ENCODE results near the gene CREG2. TPM values are rescaled to one million over a fixed set of nuclear protein-coding genes. Genes with fewer than 3 reads are reported as not detected.

CREG2 gene
- total and polyA plus RNA-seq, 7 donors = 0.06 to 0.36 (median 0.28) TPM; not detected in 4

GRCh38 chr2:101374821-101375561 lies 12.3 kb downstream of the CREG2 start:
- Histone ChIP-seq H3K9me3 (no peaks in the 10 kb centered on the region), H3K27me3 (no peaks in the 10 kb centered on the region), H3K27ac (no peak overlapping the region), H3K4me3 (no peak overlapping the region), H3K36me3 (no peaks in the 10 kb centered on the region), H3K4me1 (no peaks in the 10 kb centered on the region)
- TF ChIP-seq POLR2AphosphoS5 (IDR thresholded peaks at IDR 0.05) (no peak), POLR2A (IDR thresholded peaks at IDR 0.05) (no peak), EP300 (IDR thresholded peaks at IDR 0.05) (no peak), CTCF (IDR thresholded peaks at IDR 0.05) (no peak)
- intact Hi-C loops (cut with DNase I) = no loop called here
- 89 to 92% methylated on average over 7 of the region's 7 CpGs for WGBS, 2 donors
- no peak for DNase-seq

GRCh38 chr2:101372792-101373191 lies 14.5 kb downstream of the CREG2 start:
- intact Hi-C loops (cut with DNase I) = no loop called here
- 73 to 79% methylated on average over 1 of the region's 1 CpG for WGBS, 2 donors

GRCh38 chr2:101371636-101372035 lies 15.7 kb downstream of the CREG2 start:
- TF ChIP-seq CTCF (IDR thresholded peaks at IDR 0.05) = no peak
- TF ChIP-seq POLR2AphosphoS5 (IDR thresholded peaks at IDR 0.05) = no peak
- TF ChIP-seq POLR2A (IDR thresholded peaks at IDR 0.05) = no peak
- no peak for TF ChIP-seq EP300 (IDR thresholded peaks at IDR 0.05)
- intact Hi-C loops (cut with DNase I) = no loop called here

More at GRCh38 chr2:101372792-101373191, 14.5 kb downstream of the CREG2 start:
- Histone ChIP-seq H3K27ac (no peak overlapping the region), H3K4me3 (no peak overlapping the region), H3K4me1 (no peaks in the 10 kb centered on the region), H3K27me3 (no peaks in the 10 kb centered on the region), H3K9me3 (no peaks in the 10 kb centered on the region), H3K36me3 (no peaks in the 10 kb centered on the region)
- TF ChIP-seq POLR2A (IDR thresholded peaks at IDR 0.05) (no peak), POLR2AphosphoS5 (IDR thresholded peaks at IDR 0.05) (no peak), EP300 (IDR thresholded peaks at IDR 0.05) (no peak), CTCF (IDR thresholded peaks at IDR 0.05) (no peak)
- no peak for DNase-seq

GRCh38 chr2:101369100-101369499 lies 18.2 kb downstream of the CREG2 start:
- TF ChIP-seq EP300 (IDR thresholded peaks at IDR 0.05) (no peak), CTCF (IDR thresholded peaks at IDR 0.05) (no peak), POLR2A (IDR thresholded peaks at IDR 0.05) (no peak), POLR2AphosphoS5 (IDR thresholded peaks at IDR 0.05) (no peak)
- H3K9me3 ChIP-seq = no peaks in the 10 kb centered on the region
- WGBS, 2 donors = 89 to 91% methylated on average over 4 of the region's 4 CpGs
- no peak overlapping the region for H3K4me3 ChIP-seq
- no peak for DNase-seq
- H3K27me3 ChIP-seq = no peaks in the 10 kb centered on the region
- H3K4me1 ChIP-seq = no peaks in the 10 kb centered on the region
- no peak overlapping the region for H3K27ac ChIP-seq
- intact Hi-C loops (cut with DNase I) = no loop called here
- no peaks in the 10 kb centered on the region for H3K36me3 ChIP-seq

More at GRCh38 chr2:101371636-101372035, 15.7 kb downstream of the CREG2 start:
- Histone ChIP-seq H3K36me3 (no peaks in the 10 kb centered on the region), H3K9me3 (no peaks in the 10 kb centered on the region), H3K27ac (no peak overlapping the region), H3K4me3 (no peak overlapping the region), H3K4me1 (no peaks in the 10 kb centered on the region), H3K27me3 (no peaks in the 10 kb centered on the region)
- WGBS, 2 donors = 72% methylated on average over 4 of the region's 4 CpGs
- no peak for DNase-seq

Measured in sigmoid colon (tissue), 7 donors.